GM18951 (cell line): ENCODE measurements around the gene NBAS.

Experiments used
- POLR2A ChIP-seq: IDR thresholded peaks from 4 replicates; pipeline ENCODE4 v1.6.1; 2011; ENCODE audit warnings: mild to moderate bottlenecking; ENCODE audit not compliant: insufficient read length, insufficient read depth; ENCODE audit errors: extremely low read depth
- in situ Hi-C: fragments of 300-500 bp; cut with MboI; formaldehyde crosslinking; loops from one replicate; pipeline ENCODE4 v1.12.0; 2022; ENCODE audit warnings: low sequenced_read_pairs, mixed read lengths, inconsistent platforms; ENCODE audit not compliant: unreplicated experiment

NBAS gene

DNA sequence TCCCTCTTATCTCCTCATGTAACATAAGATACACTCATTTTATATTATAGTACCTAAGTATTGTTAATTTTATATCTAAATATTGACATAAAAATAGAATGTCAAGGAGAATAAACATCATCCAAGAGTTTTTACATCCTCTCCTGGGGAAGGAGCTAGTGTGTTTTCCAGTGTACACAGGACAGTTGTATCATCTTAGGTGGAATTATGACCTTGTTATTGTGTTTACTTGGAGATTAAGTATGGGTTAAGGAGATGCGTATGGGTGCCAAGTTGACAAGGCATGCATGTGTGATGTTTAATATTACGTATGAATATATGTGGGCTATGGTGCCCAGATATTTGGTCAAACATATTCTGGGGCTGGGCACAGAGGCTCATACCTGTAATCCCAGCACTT lies 19.3 kb upstream of the NBAS start:
- TF ChIP-seq POLR2A: no peak
- in situ Hi-C loops: no loop called here

DNA sequence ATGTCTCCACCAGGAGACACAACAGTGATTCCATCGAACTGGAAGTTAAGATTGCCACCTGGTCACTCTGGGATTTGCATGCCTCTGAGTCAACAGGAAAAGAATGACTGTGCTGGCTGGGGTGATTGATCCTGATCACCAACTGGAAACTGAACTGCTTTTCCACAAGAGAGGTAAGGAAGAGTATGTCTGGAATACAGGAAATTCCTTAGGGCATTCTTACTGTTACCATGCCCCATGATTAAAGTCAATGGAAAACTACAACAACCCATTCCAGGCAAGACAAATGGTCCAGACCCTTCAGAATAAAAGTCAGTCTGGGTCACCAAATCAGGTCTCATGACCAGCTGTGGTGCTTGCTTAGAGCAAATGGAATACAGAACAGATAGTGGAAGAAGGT lies 18.5 kb upstream of the NBAS start:
- TF ChIP-seq POLR2A: no peak
- in situ Hi-C loops: no loop called here

DNA sequence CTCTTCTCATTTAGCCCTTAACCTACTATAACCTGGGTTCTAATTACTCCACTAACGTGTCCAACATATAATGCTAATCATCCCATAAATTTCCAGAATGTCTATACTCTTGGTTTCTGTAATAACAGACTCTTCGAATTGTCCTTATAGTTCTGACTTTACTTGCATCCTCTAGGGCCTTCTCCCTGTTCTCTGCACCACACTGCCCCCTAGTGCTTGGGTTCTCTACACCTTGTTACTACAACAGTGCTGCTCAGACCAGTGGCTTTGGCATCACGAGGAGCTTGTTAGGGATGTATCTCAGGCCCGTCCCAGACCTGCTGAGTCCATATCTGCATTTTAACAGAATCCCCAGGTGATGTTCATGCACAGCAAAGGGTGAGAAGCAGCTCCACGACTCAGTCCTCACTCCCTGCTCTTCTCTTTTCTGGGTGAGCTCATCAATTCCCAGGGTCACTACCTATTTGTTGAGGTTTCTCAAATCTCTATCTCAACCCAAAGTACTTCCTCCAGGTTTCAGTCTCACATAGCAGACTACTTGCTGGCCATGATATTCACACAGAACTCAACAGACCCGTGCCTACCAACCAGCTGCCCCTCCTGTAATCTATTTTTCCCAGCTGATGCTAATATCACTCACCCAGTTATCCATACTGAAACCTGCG lies 16.1 kb upstream of the NBAS start:
- no peak for TF ChIP-seq POLR2A
- in situ Hi-C loops: no loop called here

DNA sequence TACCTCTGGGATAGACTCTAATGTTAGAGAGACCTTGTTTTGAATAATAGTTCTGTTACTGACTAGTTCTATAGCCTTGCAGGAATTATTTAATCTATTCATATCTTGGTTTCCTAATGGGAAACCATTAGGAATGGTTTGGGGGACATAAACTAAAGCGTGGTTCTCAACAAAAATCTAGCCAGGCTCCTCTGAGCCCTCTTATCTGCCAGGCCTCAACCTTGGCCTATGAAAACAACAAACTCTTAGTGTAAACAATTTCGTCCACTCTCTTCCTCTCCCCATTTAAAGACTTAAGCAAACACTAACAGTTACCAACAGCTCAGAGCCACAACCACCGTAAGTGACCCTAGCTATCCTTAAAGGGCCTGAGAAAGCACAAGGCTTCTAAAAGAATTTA lies 10.6 kb upstream of the NBAS start:
- in situ Hi-C loops: no loop called here
- no peak for TF ChIP-seq POLR2A

DNA sequence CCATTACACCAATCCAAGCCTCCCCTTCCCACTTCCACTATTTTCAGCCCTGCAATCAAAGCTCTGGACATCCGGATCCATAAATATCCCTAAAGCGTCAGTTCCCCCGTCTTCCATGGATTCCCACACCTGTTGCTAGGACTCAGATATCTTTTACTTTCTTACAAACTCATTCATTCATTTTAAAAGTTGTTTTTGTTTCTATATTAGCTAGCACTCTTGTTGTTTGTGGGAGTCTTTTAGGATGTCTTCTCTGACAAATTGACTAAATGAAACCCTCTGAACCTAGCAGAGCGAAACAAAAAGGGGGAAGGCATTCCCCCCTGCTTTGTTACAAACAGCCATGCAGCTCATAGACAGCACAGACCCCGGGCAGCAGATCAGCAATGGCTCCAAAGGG lies 9.0 kb upstream of the NBAS start:
- in situ Hi-C loops: no loop called here

DNA sequence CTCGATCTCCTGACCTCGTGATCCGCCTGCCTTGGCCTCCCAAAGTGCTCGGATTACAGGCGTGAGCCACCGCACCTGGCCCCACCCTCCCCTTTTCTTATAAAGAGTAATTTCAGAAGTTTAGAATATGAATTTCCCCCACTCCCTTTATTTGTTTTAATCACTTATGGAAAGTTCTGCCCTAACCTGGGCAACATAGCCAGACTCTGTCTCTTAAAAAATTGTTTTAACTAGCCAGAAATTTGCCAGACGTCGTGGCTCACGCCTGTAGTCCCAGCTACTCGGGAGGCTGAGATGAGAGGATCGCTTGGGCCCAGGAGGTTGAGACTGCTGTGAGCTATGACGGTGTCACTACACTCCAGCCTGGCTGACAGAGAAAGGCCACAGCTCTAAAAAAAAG lies 7.7 kb upstream of the NBAS start:
- TF ChIP-seq POLR2A: no peak
- in situ Hi-C loops: no loop called here

More for the DNA sequence above, 9.0 kb upstream of the NBAS start:
- no peak for TF ChIP-seq POLR2A

DNA sequence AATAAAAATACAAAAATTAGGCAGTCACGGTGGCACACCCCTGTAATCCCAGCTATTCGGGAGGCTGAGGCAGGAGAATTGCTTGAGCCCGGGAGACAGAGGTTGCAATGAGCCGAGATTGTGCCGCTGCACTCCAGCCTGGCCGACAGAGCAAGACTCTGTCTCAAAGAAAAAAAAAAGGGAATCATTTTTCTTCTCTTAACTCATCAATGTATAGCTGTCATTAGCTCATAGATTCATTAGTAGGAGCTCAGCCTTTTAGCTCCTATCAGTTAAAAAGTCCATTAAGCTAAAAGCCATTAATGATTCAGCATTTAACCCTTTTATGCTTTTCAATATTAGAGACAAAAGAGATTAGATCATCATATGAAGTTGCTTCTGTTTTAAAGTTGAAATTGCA lies 5.8 kb upstream of the NBAS start:
- TF ChIP-seq POLR2A: no peak
- in situ Hi-C loops: no loop called here

DNA sequence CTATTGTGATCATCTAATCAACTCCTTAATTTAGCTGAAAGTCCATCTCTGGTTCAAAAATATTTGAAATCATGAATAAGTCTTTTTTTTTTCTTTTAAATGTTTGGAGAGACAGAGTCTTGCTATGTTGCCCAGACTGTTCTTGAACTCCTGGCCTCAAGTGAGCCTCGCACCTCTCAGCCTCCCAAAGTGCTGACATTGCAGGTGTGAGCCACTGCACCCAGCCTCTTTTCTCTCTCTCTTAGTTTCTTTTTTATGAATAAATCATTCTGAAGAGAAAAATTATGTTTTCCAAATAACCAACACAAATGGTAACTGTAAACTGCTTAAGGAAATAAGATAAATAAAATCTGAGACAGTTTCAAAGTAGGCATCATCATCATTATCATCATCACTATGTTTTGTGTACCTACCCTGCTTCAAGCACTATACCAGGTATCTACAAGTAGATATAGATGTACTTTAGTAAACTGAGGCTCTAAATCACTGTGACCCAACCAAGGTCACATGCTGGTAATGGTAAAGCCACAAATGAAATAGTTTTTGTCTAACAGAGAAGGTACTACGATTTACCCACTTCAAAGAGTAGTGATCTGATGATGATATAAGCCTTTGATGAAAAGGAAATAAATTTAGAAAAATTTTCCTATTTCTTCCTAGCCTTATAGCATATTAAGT lies 5.0 kb upstream of the NBAS start:
- in situ Hi-C loops: no loop called here
- TF ChIP-seq POLR2A: no peak

DNA sequence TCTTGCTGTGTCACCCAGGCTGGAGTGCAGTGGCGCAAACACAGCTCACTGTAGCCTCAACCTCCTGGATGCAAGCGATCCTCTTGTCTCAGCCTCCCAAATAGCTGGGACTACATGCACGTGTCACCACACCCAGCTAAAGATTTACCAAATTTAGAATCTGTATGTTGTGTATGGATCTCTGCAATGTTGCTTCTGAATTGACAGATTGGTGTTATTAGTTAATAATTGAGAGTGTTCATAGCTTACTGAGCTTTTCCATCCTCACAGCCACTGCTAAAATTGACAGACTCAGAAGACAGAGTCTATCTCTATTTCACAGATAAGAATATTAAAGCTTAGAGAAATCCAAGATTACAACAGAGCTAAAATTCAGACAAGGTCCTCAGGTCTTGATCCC lies 4.3 kb upstream of the NBAS start:
- no peak for TF ChIP-seq POLR2A
- in situ Hi-C loops: no loop called here

DNA sequence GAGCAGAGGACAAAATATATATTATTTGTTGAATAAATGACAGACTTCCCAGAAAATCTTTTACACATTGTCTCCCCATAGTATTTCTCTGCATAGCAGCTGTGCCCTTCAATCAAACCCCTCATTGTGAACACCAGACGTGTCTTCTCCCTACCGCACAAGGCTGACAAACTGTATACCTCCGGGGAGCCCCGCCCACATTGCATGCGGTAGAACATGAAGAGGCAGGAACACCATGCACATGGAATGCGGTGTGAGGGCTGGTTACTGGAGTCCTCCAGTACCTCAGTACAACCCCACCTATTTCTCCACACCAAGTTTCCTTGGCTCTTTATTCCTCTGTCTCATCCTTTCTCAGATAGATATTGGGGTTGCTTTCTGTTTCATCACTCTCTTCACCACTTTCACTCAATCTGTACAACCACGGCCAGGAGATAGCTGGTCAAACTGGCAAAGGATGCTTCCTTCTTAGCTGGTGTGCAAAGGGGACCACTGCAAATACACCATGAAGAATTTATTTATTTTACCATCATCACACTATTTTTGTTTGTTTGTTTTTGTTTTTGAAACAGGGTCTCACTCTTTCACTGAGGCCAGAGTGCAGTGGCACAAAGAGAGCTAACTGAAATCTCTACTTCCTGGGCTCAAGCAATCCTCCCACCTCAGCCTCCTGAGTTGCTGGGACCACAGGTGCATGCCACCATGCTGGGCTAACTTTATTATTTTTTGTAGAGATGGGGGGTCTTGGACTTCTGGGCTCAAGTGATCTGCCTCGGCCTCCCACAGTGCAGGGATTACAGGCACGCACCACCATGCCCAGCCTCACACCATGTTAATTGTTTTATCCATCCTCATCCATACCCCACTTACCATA lies 2.3 kb upstream of the NBAS start:
- in situ Hi-C loops: no loop called here
- no peak for TF ChIP-seq POLR2A

DNA sequence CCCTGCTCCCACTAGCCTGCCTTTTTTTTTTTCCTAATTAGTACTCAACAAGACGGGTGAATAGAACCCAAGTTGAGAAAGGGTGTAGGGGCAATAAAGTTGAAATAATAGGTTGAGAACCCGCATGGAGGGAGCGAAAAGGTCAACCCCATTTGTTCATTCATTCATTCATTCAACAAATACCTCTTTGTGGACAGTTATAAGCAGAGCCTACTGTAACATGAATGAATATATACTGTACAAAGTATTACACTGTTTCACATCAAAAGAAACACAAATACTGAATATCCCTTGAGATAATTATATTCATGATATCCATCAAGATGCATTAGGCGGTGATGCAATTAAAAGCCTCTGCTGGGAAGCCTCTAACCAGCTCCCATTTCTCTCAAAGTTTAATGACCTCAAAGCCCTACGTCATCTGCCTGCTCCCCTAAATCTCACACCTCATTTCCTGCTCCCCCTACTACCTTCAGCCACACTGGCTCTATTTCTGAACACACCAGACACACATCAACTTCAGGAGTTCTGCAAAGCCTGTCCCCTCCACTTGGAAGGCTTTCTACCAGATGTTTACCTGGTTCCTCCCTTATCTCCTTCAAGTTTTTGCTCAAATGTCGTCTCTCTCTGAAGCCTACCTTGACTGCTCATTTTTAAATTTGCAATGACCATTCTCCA lies 1.4 kb upstream of the NBAS start:
- TF ChIP-seq POLR2A: no peak
- in situ Hi-C loops: no loop called here

DNA sequence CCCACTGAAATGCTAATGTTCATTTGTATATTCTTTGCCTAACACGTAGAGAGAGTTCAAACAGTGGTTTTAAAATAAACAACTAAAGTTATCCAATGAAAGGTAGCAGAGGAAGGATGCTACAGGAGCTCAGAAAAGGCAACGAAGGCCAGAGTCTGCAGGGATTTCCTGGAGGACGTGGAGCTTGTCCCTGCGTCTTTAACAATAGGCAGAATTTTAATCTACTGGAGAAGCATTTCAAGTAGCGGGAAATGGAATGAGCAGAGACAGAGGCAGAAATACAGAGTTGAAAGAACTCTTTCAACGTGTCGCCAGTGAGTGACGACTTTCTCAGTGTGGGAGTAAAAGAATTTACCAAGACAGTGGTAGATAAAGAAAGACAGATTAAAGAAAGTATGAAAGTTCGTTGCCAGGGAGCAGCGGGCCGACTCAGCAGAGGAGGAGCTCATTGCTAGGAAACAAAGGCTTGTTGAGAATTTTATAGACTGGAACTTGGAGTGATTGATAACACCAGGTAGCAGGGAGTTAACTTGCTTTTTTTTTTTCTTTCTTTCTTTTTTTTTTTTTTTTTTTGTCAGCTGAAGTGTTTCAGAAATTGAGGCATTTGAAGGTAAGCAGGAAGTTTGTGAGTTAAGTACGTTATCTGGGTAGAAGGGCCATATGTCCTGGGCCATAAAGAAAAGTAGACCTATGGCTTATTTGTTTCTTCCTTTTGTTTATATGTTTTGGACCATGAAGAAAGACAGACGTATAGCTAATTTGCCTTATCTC lies 625 bp upstream of the NBAS start:
- no peak for TF ChIP-seq POLR2A
- in situ Hi-C loops: no loop called here
